Measurements from ENCODE around the gene PRSS36. TPM values are rescaled to one million over a fixed set of nuclear protein-coding genes. Genes with fewer than 3 reads are reported as not detected.

Gene PRSS36
- total RNA-seq, 1 donor from 2014 or later: 6.6 TPM

DNA sequence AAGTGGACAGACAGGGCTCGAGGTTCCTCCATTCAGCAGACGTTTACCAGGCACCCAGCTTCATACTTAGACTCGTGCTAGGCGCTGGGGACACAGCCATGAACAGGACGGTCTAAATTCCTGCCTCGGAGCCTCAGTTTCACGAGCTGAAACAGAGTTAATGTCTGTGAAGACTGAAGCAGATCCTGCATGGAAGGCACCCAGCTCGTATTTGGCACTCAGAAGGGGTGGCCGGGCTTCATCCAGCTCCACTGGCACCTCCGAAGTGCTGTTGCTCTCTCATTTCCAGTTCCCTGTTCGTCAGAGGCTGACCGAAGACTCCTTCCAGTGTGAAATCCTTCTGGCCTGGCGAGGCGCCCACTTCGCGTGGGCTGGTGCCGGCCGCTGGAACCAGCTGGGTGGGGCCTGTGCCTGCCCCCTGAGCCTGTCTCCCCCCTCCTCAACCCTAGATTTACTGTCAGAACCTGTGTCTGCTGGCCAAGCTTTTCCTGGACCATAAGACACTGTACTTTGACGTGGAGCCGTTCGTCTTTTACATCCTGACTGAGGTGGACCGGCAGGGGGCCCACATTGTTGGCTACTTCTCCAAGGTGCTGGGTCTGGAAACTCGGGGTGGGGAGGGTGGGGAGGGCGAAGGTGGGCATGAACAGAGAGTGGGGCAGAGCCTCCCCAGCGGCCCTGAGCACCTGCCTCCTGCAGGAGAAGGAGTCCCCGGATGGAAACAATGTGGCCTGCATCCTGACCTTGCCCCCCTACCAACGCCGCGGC, 20.1 kb downstream of the PRSS36 start:
- H3K4me1 ChIP-seq: peaks cover 67% of the 10 kb centered on the region
- no peaks in the 10 kb centered on the region for H3K27me3 ChIP-seq (ENCODE audit: low read depth)
- peak overlapping the region; percentile 96 for H3K27ac ChIP-seq
- H3K36me3 ChIP-seq: peaks cover 60% of the 10 kb centered on the region
- intact Hi-C loops (cut with DNase I): no loop called here
- DNase-seq (peak; percentile 87), ATAC-seq (peak; percentile 26 to 41)
- H3K4me3 ChIP-seq: peak overlapping the region; percentile 33
- no peaks in the 10 kb centered on the region for H3K9me3 ChIP-seq
- TF ChIP-seq, protein P1, sequence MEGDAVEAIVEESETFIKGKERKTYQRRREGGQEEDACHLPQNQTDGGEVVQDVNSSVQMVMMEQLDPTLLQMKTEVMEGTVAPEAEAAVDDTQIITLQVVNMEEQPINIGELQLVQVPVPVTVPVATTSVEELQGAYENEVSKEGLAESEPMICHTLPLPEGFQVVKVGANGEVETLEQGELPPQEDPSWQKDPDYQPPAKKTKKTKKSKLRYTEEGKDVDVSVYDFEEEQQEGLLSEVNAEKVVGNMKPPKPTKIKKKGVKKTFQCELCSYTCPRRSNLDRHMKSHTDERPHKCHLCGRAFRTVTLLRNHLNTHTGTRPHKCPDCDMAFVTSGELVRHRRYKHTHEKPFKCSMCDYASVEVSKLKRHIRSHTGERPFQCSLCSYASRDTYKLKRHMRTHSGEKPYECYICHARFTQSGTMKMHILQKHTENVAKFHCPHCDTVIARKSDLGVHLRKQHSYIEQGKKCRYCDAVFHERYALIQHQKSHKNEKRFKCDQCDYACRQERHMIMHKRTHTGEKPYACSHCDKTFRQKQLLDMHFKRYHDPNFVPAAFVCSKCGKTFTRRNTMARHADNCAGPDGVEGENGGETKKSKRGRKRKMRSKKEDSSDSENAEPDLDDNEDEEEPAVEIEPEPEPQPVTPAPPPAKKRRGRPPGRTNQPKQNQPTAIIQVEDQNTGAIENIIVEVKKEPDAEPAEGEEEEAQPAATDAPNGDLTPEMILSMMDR (IDR thresholded peaks at IDR 0.05): no peak

- intact Hi-C loops (cut with DNase I): no loop called here
- DNase-seq (peak; percentile 88), ATAC-seq (peak; percentile 77 to 85)
- Histone ChIP-seq H3K9me3 (no peaks in the 10 kb centered on the region), H3K4me3 (peak overlapping the region; percentile 16), H3K27me3 (ENCODE audit: low read depth) (no peaks in the 10 kb centered on the region), H3K36me3 (peaks cover 68% of the 10 kb centered on the region), H3K27ac (peak overlapping the region; percentile 96), H3K4me1 (peaks cover 67% of the 10 kb centered on the region)
- TF ChIP-seq, protein P1 (IDR thresholded peaks at IDR 0.05): no peak
Observed at GRCh38 chr16:31128711-31129567, 20.9 kb downstream of the PRSS36 start.

DNA sequence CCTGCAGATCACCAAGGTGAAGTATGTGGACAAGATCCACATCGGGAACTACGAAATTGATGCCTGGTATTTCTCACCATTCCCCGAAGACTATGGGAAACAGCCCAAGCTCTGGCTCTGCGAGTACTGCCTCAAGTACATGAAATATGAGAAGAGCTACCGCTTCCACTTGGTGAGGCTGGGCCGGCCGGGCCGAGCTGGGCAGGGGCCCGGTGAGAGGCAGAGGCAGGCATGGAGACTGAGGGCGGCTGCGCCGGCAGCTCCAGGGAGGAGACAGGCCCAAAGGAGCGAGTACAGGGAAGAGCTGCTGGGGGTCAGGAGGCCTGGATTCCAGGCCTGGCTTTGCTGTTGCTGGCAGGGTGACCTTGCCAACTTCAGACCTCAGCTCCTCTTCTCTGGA, 22.7 kb downstream of the PRSS36 start:
- TF ChIP-seq, protein P1 (IDR thresholded peaks at IDR 0.05): no peak
- no peak overlapping the region for H3K4me3 ChIP-seq
- intact Hi-C loops (cut with DNase I): no loop called here
- peak overlapping the region; percentile 96 for H3K27ac ChIP-seq
- DNase-seq (no peak), ATAC-seq (peak; percentile 20 to 37)
- H3K27me3 ChIP-seq (ENCODE audit: low read depth): no peaks in the 10 kb centered on the region
- peaks cover 79% of the 10 kb centered on the region for H3K36me3 ChIP-seq
- H3K4me1 ChIP-seq: peaks cover 59% of the 10 kb centered on the region
- H3K9me3 ChIP-seq: no peaks in the 10 kb centered on the region

- no peaks in the 10 kb centered on the region for H3K9me3 ChIP-seq
- TF ChIP-seq, protein P1 (IDR thresholded peaks at IDR 0.05): no peak
- intact Hi-C loops (cut with DNase I): no loop called here
- H3K4me1 ChIP-seq: peaks cover 46% of the 10 kb centered on the region
- H3K27me3 ChIP-seq (ENCODE audit: low read depth): no peaks in the 10 kb centered on the region
- H3K4me3 ChIP-seq: no peak overlapping the region
- ATAC-seq (no peak), DNase-seq (no peak)
- peak overlapping the region; percentile 96 for H3K27ac ChIP-seq
- H3K36me3 ChIP-seq: peaks cover 77% of the 10 kb centered on the region
Observed at GRCh38 chr16:31125844-31126243, 24.0 kb downstream of the PRSS36 start.

- intact Hi-C loops (cut with DNase I): no loop called here
Observed at GRCh38 chr16:31120129-31120528, 29.7 kb downstream of the PRSS36 start.

More at GRCh38 chr16:31120129-31120528, 29.7 kb downstream of the PRSS36 start:
- Histone ChIP-seq H3K36me3 (peaks cover 56% of the 10 kb centered on the region), H3K27me3 (ENCODE audit: low read depth) (no peaks in the 10 kb centered on the region), H3K27ac (peak overlapping the region; percentile 96), H3K9me3 (no peaks in the 10 kb centered on the region), H3K4me3 (no peak overlapping the region), H3K4me1 (peaks cover 23% of the 10 kb centered on the region)
- ATAC-seq: no peak
- no peak for DNase-seq
- TF ChIP-seq, protein P1 (IDR thresholded peaks at IDR 0.05): no peak
